HG03280 (cell line): ENCODE results near the gene CELSR3.

Source experiments
- ATAC-seq: cut with Tn5 transposase; IDR thresholded peaks from one replicate; pipeline ENCODE4 v1.9.1; 2021; ENCODE audit warnings: mild to moderate bottlenecking, moderate library complexity; ENCODE audit not compliant: unreplicated experiment

CELSR3 gene

DNA sequence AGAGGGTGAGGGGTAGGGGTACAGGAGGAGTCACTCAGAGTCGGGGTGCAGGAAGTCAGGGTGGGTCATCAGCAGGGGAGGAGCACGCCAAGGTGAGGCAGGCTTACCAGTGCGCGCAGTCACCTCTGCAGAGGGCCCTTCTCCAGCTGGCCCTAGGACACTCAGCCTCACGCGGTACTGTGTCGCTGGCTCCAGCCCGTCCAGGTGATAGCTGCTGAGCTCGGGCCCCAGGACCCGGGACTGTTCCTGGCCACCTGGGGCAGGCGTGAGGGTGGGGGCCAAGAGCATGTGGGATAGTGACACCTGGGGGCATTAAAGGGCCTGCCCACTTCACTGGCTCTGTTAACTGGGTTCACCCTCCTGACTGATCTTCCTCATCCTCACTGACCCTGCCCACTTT is 75.0 kb downstream of the CELSR3 start:
- ATAC-seq = no peak
